HG02970 (cell line): ENCODE measurements around the gene CCDC169.
A peak's percentile ranks its signal among the peaks of the same experiment; 100 is the strongest.
"Not testable (repeated sequence)": the region's sequence is repeated elsewhere in the genome, so short reads cannot be mapped to it uniquely, and the experiment has no call there.

Source experiments
- ATAC-seq: cut with Tn5 transposase; IDR thresholded peaks from one replicate; pipeline ENCODE4 v1.9.1; 2021; ENCODE audit warnings: mild to moderate bottlenecking, moderate library complexity, moderate number of reproducible peaks; ENCODE audit not compliant: unreplicated experiment, low FRiP score

Gene CCDC169

DNA sequence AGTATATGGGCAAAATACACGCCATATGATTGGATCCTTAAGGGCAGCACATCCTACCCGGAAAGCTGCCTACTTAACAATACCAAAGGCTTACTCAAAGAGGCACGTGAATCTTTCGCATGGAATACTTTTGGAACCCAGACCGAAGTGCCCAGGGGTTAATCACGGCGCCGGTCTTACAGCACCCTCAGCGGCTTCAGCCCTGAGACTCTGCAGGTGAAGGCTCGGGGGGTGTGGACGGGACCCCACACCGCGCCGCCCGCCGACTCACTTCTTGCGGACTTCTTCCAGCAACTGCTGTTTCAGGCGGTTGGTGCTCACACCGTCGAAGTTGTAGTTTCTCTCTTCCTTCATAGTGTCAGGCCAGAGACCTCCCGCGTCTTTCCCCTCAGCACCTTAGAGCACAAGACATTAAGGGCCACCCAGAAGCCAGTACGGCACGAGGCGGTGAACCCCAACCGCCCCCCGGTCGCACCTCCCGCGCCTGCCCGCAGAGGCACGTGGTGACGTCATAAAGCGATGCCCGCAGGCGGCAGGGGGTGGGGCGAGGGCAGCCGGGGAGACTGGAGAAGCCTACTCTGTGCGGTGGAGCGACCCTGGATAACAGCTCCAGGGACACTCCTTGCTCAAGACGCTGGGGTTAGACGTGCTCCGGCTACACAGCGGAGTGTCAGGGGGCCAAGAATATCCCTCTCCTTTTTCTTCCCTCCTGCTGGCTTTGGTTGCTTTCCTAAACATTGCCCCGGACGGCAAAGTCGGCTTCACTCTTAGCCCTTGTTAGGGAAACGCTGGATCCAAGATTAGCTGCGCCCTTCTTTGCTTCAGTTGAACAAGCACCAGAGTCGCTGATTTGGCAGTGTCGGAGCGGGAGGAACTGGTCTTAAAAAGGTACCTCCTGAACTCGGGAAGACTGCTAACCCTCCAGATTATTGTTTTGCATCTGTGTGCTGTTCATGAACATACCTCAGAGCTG is at the start of gene CCDC169:
CCDC169 (minus strand) TSS at position 449 of the 973 bp plus-strand sequence; CDS start at position 354, 95 bp downstream.
- ATAC-seq: no peak

DNA sequence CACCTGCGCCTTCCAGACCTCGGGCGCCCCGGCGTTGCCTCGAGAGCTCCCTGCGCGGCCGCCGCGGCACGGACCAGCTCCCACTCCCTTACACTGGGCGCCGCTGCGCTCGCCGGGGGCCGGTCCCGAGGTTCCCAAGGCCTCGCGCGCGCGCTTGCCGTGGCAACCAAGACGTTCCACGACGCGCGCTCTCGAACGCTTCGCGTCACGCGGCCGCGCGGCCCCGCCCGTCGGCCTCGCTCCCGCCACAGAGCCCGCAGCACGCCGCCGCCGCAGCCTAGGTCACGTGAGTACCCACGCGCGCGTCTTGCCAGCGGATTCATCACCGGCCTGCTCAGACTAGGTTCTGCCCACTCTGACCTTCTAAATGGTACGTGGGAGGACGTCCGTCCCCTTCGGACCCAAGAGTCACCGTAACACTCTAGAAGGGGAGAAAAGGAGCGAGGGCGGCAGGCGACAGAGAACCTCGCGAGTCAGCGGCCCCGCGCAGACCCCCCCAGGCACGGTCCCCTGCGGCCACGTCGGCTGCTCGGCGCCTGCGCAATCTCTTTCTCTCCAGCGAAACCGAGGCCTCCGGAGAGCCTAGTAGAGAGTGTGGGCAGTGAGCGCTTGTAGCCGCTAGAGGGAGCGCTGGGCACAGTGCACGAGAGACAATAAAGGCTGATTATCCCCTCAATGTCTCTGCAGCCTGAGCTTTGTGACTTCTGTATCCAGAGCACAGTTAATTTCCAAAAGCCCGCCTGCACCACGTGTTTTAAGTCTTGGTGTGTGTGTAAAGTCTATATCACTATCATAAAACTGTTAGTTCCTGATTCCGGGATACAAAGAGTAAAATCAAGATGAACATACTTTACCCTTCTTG is 48.8 kb upstream of the CCDC169 start, which contains the start of gene SPART:
SPART (minus strand) TSS at position 173 of the 862 bp plus-strand sequence. CDS start 10,564 bp downstream, outside the sequence.
- ATAC-seq: peak; percentile 91

DNA sequence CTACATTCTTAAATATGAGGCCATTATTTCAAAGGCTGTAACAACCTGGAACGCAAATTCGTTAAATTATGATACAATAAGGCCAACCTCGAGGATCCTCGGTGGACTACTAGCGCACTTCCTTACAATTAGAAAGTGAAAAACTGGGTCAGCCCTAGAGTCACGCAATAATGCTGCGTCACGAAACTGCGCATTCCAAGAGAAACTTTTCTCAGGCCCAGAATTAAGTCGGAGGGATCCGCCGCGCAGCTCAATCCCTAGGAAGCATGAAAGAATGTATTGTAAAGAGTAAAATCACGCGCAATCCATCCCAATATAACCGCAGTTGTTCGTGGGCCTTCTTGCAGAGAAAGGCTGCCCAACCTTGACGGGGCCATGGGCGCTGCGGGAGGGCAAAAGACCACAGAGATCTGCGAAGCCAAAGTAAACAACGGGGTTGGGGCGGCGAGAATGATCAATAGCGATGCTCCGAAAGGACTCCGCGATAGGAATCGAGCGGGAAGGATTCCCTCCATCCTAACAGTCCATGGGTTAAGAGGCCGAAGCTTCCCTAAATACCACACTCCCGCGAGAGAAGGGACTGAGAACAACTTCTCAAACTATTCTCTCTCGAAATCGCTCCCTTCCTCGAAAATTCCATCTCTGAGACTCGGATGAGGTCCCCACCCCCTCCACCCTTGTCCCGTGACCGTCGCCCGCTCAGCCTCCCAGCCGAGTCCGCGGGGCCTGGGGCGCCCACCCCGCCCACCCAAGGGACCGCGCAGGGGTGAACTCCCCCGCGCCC is 48.0 kb upstream of the CCDC169 start:
- ATAC-seq: no peak

DNA sequence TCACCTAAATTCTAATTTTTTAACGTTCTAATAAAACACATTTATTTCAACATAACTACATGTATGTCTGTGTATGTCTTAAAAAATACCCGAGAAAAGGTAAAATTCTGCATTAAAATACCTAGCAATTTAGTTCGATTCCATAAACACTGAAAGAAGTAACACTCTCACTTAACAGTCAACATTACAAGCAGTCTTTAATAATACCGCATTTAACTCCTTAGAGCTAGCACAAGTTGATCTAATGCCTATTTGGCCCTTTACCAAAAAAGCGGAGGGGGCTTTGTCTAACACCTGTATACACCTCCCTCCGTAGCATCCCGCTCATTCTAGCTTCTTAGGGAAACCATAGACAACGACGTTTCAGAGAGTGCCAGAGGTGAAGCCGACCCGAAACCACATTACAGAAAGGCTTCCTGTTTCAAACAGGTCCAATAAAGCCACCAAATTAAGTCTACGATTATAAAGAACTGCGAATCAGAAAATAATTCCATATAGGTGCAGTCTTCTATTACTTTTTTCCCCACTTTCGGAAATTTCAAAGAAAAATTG is 47.3 kb upstream of the CCDC169 start:
- ATAC-seq: no peak

DNA sequence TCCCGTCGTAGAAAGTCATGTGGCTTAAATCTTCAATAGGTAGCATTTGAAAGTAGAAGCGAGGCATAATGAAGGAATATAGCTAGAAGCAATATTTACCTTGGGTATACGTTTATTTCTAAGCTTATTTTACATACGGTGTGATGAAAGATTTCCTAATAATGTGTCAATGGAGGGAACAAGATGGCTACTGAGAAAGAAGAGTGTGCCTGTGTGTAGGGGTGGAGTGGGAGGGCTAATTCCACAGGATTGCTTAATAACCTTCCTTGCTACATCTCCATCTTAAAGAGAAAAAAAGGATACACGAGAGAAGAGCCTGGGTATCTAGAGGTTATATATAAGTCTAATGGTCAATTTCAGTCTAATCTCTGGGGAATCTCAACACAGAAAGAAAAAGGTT is 46.6 kb upstream of the CCDC169 start:
- ATAC-seq: no peak

DNA sequence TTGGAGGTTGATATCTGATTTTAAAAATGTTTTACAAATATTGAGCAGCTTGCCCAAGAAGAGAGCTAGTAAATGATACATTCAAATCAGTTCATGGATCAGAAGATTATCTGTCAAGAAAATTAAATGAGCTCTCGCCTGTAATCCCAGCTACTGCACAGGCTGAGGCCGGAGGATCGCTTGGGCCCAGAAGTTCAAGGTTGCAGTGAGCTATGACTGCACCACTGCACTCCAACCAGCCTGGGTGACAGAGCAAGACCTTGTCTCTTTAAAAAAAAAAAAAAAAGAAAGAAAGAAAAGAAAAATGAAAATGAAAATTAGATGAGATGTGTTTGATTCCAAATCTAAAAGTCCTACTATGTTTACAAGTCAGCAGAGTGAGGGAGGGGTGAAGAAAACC is 46.2 kb upstream of the CCDC169 start:
- no peak for ATAC-seq

DNA sequence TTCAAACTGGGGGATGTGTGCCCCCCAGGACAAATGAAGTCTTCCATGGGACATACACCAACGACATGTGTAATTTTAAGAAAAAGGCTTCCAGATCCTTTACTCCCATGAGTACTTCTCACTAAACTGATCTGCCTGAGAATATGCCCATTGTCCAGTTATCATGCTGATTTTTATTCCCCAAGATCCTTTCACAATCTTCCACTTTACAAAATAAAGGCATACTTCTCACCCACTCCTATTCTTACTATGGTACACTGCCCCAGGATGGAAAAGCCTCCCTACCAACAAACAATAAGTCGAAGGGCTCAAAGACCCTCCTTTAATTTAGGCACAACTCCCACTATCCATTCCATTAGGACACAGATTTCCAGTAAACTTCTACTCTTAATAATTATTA is 45.1 kb upstream of the CCDC169 start:
- no peak for ATAC-seq

DNA sequence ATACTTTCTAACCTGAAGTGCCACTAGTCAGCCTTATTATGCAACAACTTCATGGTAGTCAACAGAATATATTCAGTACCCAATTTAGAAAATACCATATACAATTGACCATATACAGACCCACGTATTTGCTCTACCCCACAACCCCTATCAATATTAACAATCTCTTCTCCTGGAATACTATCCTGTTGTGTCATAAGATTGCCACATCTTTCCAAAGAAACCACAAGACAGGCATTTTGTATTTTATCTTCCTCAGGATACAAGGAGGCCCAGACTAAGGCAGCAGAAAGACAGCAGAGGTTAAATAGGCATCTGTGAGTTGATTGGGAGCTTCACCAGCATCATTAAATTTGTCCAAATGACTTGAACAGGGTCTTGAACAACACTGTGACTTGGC is 44.1 kb upstream of the CCDC169 start:
- no peak for ATAC-seq

DNA sequence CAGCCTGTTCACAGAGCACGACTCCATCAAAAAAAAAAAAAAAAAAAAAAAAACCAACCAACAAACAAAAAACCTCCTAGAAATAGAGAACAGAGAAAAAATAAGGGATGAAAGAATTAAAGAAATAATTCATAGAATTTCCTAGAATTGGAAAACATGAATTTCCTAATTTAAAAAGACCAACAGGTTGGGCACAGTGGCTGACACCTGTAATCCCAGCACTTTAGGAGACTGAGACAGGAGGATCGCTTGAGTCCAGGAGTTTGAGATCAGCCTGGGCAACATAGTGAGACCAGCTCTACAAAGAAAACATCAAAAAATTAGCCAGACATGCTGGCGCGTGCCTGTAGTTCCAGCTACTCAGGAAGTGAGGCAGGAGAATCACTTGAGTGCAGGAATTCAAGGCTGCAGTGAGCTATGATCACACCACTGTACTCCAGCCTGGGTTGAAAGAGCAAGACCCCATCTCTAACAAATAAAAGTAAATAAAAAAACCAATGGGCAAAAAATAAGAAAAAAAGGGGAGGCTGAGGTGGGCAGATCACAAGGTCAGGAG is 42.1 kb upstream of the CCDC169 start:
- no peak for ATAC-seq

DNA sequence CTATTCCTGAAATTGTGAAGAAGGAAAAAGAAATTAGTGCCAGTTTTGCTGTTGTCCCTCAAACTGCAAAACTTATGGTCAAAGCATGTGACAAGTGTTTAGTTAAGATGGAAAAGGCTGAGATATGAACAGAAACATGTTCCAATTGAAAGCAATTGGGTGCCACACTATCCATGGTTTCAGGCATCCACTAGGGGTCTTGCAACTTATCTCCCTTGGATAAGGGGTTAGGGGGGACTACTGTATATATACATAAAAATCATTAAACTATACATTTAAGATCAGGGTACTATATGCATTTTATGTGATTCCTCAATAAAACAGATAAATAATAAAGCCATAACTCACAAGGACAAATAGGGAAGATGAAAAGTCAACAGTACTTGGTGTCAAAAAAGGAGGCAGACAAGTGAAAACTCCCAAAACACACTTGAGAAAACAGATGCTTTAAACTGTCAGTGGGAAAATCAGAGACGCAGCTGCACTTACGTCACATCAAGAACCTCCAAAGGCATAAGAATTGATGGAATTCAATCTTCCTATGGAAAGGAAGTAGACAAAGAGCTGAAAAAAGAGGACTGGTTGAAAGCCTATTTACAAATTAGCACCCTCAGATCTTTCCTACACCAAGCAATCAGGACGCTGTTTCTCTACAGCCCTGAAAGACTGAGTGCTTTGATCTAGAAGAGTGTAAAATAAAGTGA is 40.5 kb upstream of the CCDC169 start:
- ATAC-seq: no peak

DNA sequence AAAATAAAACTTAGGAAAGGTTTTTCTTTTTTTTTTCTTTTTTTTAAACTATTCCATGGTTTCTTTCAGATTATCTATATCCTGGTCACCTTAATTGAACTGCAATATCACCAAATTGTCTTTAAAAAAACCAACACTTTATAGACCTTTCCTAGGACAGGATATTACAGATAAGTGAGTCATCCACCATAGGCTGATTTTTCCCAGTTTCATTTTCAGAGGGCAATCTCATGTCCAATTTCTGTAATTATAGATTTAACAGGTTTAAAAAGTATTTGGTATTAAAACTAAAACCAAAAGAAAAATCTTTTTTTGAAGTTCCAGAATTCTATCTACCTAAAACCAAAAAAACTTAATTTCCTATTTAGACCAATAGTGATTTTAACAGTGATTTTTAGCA is 35.4 kb upstream of the CCDC169 start:
- no peak for ATAC-seq

DNA sequence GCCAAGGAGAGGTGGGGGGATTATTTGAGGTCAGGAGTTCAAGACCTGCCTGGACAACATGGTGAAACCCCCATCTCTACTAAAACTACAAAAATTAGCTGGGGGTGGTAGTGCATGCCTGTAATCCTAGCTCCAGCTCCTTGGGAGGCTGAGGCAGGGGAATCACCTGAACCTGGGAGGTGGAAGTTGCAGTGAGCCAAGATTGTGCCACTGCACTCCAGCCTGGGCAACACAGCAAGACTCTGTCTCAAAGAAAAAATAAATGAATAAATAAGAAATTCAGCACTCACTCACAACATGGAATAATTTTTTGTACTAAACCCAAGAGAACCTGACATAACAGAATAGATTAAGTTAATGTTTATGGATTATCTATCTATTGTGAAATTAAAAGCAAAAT is 34.6 kb upstream of the CCDC169 start:
- not testable (repeated sequence) for ATAC-seq

DNA sequence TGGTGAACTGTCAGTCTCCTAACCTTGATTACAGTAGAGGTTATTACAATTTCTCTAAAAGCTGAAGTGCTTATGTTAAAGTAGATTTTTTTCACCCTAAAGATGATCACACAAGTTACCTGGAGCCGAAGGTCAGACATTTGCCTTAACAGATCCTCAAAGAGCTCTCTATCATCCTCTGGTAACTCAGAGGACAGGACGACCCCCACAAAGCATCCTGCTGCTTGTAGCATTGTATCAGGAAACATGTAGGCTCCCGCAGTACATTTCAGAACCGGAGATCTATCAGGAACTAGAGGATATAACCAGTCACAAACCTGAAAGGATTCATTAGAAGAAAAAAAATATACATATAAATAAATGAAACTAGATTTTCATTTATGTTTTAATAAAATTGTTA is 33.7 kb upstream of the CCDC169 start:
- ATAC-seq: no peak

DNA sequence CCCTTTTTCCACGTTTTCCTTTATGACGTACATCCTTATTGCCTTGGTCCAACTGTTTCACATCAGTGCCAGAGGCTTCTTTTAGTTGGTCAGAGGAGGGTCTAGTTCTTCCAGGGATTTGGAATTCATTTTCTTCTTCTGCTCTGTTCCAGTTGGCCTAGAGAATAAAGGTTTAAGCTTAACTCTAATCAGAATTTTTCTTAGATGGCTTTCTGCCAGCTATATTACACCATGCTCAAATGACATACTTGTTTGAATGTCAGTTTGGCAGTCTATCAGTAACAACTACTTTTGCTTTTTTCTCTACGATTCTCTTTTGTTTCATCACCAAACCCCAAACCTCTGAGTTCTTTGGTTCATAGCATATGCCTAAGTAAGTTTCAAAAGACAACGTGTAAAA is 31.7 kb upstream of the CCDC169 start:
- no peak for ATAC-seq

DNA sequence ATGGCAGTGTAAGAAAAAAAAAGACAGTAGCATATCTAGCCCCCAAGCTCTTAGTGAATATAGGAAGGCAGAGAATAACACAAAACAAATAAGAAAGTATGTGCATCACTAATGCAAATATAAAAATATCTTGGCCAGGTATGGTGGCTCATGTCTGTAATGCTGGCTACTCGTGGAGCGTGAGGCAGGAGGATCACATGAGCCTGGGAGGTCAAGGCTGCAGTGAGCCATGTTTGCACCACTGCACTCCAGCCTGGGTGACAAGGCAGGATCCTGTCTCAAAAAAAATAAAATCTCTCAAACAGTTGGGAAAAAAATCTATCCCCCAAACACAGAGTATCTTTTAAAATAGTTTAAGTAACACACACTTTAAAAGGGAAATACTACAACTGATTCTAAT is 31.2 kb upstream of the CCDC169 start:
- ATAC-seq: no peak

DNA sequence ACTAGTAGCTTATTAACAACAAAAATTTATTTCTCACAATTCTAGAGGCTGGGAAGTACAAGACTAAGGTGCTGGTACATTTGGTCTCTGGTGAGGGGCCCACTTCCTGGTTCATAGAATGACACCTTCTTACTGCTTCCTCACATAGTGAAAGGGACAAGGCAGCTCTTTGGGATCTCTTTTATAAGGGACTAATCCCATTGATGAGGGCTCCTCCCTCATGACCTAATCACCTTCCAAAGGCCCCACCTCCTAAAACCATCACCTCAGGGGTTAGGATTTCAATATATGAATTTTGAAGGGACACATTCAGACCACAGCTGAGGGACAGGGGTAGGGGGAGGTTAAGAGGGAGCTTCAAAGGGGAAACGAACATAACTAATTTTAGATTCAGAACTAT is 28.3 kb upstream of the CCDC169 start:
- no peak for ATAC-seq

DNA sequence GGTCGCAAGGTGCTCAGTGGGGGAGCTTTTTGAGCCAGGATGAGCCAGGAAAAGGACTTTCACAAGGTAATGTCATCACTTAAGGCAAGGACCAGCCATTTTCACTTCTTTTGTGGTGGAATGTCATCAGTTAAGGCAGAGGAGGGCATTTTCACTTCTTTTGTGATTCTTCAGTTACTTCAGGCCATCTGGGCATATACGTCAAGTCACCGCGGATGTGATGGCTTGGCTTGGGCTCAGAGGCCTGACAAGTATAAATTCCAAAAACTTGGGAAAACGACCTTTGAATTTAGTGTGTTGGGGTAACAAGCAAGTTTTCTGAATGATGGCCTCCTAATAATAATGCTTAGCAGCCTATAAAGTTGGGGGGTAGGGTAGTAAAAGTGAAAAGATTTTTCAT is 27.3 kb upstream of the CCDC169 start:
- ATAC-seq: not testable (repeated sequence)

DNA sequence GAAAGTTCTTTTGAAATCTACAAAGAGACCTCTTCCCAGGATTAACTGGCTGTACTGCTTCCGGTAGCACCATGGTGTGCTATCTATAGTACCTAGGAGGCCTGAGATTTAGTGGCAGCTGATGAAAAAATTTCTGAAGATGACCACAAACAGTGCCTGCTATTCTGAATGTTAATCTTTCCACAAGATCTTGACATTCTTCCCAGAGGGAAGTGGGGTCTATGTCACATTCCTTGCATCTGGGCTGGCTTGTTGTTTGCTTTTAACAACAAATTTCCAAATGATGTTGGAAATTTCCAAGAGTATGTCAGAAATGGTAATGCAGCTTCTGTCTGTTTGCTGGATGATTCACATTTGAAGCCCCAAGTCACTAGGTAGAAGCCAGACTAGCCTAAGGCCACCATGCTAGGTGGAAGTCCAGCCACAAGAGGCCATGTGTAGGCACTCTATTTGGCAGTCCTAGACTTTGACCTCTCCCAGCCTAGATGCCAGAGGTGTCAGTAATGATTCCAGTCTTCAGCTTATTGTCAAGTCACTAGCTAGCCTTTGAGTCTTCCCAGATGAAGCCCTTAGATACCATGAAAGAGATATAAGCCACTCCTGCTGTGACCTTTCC is 26.4 kb upstream of the CCDC169 start:
- no peak for ATAC-seq

DNA sequence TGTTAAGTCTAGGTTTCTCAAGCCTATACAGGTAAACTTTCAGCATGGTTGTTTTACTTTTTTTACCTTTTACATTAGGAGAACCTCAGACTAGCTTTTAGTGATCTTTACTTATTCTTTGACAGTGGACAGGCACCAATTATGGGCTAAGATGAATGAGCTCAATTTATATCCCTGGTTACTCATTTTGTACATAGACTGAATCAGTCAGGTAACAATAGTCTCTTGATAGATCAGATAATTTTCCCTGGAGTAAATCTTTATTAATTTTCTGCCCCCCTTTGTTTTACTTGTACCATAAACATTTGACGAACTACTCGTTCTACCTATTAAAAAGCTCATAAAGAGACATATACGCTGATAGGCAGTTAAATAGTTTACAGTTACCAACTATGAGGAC is 25.8 kb upstream of the CCDC169 start:
- no peak for ATAC-seq
